Activated CD4-positive, alpha-beta T cell treated with anti-CD3 and anti-CD28 coated beads for 48 hours (primary cell): ENCODE results near the gene ACTR8.
"Not testable (repeated sequence)": the region's sequence is repeated elsewhere in the genome, so short reads cannot be mapped to it uniquely, and the experiment has no call there.

Experiments used
- DNase-seq: peaks from one replicate; pipeline ENCODE4 v3.0.0-alpha.2; 2020

ACTR8 gene

GRCh38 chr3:53881691-53882593 is at the start of gene ACTR8:
Gene ACTR8, minus strand, starts transcription at chr3:53882152. Its CDS starts 51 bp downstream, at chr3:53882101.
- DNase-seq, result peak; percentile 87

- not testable (repeated sequence) for DNase-seq
These were observed 45.4 kb upstream of the ACTR8 start for GRCh38 chr3:53927208-53927872.

GRCh38 chr3:53921296-53921695 is 39.3 kb upstream of the ACTR8 start:
- no peak for DNase-seq

- no peak for DNase-seq
These were observed 37.8 kb upstream of the ACTR8 start for GRCh38 chr3:53919741-53920140.

- DNase-seq, result no peak
These were observed 31.4 kb upstream of the ACTR8 start for GRCh38 chr3:53913401-53913800.

GRCh38 chr3:53902711-53903110 is 20.8 kb upstream of the ACTR8 start:
- DNase-seq, result no peak

DNA sequence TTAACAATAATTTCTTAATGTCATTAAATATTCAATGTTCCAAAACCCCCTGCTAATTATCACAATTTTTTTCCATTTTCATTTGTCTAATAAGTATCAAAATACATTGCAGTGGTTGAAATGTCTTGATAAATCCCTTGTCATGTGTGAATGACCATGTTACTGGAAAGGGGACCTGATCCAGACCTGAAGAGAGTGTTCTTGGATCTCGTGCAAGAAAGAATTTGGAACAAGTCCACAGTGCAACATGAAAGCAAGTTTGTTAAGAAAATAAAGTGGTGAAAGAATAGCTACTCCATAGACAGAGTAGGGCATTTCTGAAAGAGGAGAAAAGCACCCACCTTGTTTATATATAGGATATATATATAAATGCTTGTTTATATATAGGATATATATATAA is 20.1 kb upstream of the ACTR8 start:
- DNase-seq, result no peak

DNA sequence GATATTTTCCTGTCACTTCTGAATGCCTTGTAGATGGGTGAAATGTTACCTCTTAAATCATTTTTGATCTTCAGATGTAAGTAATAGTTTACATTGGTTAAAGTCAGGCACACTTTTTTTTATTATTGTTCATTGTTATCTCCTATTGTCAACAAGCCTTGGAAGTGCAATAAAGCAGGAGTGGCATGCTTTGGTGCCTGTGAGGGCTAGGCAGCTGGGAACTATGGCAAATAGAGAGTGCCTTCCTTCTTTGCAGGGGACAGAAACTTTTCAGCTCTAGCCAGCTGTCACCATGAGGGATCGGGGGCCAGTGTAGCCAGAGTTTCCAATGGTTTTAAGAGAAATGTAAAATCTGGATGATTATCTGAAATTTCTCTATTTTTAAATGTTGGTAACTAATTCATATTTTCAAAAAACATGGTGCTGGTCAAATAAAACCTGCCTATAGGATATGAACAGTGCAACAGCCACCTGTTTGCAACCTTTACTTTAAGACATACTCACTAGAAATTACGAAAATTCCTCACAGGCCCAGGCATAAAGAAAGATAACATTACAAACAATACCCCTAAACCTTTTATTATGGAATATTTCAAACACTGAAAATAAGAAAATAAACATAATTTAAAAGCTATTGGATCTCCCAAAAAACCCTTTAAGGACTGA is 18.8 kb upstream of the ACTR8 start:
- DNase-seq, result no peak

DNA sequence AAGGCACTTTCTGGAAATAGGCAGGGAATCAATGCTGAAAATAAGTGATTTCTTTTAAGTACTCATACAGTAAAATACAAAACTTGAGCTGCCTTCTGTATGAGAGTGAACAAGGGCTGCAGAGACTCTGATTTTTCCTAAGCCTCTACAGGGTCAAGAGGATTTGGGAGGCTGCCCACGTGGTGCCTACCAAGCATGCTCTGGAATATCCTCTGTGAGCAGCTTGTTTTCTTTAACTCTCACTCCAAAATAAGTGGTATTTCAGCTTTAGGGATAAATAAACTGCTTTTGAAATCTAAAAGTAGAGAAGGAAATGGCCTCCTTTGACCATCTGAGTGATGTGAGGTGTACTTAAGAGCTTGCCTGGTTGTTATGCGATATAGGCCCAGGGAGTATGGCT is 17.8 kb upstream of the ACTR8 start:
- DNase-seq, result no peak

DNA sequence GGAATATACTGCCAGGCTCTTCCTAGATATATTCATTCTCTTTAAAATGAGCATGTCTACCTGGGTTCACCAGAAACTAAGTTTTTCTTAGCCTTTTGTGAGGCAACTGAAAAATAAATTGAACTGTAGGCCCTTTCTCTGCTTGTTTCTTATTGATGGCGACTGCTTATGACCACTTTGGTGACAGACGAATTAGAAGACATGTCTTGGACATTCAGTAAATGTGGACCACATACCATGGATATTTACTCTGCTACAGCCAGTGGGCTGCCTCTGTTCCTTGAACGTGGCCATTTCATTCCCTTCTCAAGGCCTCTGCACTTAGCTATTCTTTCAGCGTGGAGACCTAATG is 10.3 kb upstream of the ACTR8 start:
- no peak for DNase-seq

- DNase-seq, result peak; percentile 97
These were observed 9.7 kb upstream of the ACTR8 start, which contains the start of gene SELENOK for GRCh38 chr3:53891497-53892285. Gene SELENOK, minus strand, starts transcription at chr3:53891859.

DNA sequence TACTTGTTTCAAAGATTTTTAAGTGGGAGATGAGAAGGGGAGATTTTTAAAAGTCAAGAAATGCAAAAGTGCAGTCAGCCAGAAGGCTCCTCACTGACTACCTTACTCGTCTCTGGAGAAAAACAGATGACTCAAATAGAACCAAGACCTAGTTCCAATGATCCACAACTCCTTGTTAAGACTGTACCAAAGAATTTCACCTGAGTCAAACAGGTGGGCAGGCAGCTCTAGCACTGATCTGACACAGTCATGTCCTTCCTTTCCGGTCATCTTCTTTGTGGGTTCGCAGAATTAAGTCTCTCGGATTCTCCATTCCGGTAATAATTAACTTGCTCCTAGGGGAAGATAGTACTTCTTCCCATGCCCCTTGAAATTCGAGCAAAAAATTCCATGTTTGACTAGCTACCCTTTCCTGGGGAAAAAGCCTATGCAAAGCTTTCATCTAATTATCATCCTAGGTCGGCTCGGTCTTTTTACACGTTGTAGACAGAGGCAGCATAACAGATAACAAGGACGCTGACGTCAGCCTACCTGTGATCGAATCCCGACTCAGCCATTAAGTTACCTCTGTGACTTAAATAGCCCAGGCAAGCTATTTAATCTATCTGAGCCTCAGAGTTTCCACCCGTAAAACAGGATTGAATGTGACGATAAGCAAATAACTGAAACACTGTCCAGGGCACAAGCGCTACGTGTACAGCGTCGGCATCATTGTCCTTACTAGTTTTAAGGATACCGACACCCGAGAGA is 8.9 kb upstream of the ACTR8 start:
- DNase-seq, result peak; percentile 61

DNA sequence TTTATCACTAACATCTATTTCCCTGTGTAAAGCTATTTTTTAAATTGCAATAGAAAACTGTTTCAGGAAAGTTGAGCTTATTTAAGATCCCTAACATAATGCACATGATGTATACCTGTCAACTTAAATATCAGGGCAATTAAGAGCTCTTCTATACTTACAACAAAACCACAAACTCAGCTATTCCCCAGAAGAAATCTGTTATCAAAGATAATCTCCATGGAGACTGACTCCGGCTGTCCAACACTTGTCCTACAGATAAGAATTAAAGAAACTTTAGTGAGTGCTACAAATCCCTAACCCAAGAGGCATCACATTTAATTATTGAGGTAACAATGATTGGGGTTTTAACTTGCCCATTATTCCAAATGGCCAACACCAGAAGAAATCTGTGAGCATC is 6.3 kb upstream of the ACTR8 start:
- DNase-seq, result no peak

DNA sequence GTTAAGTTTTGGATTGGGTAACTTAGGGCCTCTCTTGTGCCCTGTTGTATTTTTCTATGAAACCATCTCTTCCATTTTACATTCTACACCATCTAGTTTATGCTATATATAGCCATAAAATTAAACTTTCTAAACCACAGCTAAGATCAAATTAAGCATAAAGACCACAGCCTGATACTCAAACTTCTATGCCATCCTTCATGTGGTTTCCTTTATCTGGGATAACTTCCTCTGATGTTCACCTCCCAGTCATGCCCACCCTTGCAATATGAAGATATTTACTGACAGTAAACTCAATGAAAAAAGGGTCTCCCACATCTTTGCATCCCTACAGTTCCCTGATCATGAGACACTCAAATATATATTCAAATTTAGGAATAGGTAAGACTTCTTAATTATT is 5.5 kb upstream of the ACTR8 start:
- DNase-seq, result no peak

DNA sequence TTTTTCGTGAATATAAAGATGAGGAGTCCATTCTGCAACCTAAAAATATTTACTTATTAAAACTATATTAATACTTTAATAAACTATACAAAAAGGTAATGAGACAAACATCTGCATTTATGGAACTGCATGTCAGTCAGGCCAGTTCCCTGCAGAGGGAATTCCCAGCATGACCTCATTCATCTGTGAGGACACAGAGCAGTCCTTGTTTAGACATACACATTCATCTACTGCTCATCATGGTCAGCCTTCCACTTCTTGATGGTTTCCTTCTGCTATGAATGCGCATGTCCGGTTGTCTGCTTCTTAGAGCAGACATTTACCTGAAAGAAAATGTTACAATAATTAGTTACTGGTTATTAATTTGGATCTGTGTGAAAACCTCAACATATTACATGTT is 3.3 kb upstream of the ACTR8 start:
- no peak for DNase-seq

DNA sequence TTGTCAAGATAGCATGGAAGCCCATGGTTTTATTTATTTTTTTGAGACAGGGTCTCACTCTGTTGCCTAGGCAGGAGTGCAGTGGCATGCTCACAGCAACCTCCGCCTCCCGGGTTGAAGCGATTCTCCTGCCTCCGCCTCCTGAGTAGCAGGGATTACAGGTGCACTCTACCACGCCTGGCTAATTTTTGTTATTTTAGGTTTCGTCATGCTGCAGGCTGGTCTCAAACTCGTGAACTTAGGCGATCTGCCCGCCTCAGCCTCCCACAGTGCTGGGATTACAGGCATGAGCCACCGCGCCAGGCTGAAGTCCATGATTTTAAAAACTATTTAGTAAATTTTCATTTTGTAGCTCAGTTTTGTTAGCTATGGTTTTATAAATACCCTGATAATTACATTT is 2.7 kb upstream of the ACTR8 start:
- no peak for DNase-seq

- no peak for DNase-seq
These were observed 1.1 kb upstream of the ACTR8 start for GRCh38 chr3:53883008-53883407.

DNA sequence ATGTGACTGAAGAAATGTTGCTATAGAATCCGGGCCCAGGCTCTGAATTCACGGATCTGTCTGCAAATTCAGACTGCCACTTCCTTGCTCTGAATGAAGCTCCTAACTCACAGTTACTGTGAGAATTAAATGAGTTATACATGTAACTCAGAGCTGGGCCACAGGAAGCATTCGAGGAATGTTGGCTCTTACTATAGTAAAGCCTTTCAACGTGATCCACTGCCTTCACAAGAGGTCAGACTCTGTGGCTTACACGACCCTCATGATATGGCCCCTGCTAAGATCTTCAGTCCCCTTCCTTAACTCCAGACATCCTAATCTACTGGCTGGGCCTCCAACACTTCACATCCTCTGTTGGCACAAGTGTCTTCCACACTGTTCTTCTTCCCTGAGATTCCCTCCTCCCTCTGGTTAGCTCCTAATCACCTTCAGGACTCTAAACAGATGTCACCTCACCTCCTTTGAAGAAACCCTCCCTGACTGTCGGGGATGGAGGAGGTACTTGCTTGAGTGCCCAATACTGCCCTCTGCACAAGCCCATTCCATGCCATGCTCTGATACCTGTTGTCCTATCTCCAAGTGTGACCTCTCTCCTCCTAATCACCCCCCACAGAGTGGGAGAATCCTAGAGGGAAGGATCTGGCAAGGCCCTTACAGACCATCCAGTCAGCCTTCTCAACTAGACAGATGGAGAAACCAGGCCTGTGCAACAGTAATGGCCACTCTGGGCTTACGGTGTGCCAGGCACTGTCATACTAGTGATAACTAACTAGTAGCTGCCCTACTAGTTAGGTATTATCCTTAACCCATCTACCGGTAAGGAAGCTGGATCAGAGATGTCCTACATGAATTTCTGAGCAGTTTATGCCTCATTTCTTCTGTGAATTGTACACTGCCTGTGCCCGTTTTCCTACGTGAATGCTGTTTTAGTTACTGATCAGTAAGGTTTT is 1.3 kb downstream of the ACTR8 start:
- no peak for DNase-seq

- no peak for DNase-seq
These were observed 16.0 kb downstream of the ACTR8 start for GRCh38 chr3:53865732-53866499.

GRCh38 chr3:53863145-53863544 is 18.8 kb downstream of the ACTR8 start:
- no peak for DNase-seq
